Measurements from ENCODE around the gene KLHL12.
"Not testable (repeated sequence)": the region's sequence is repeated elsewhere in the genome, so short reads cannot be mapped to it uniquely, and the experiment has no call there.

The KLHL12 gene

GRCh38 chr1:202951437-202951836 lies 24.4 kb upstream of the KLHL12 start:
- DNase-seq (ENCODE audit: low read depth), result no peak

DNA sequence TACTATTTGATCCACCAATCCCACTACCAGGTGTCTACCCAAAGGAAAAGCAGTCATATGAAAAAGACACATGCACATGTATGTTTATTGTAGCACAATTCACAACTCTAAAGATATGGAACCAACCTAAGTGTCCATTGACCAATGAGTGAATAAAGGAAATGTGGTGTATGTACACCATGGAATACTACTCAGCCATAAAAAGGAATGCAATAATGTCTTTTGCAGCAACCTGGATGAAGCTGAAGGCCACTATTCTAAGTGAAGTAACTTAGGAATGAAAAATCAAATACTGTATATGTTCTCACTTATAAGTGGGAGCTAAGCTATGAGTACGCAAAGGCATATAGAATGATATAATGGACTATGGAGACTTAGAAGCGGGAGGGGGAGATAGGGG lies 18.4 kb upstream of the KLHL12 start:
- no peak for DNase-seq (ENCODE audit: low read depth)

- no peak for DNase-seq (ENCODE audit: low read depth)
Measured at GRCh38 chr1:202944438-202944921, 17.4 kb upstream of the KLHL12 start.

DNA sequence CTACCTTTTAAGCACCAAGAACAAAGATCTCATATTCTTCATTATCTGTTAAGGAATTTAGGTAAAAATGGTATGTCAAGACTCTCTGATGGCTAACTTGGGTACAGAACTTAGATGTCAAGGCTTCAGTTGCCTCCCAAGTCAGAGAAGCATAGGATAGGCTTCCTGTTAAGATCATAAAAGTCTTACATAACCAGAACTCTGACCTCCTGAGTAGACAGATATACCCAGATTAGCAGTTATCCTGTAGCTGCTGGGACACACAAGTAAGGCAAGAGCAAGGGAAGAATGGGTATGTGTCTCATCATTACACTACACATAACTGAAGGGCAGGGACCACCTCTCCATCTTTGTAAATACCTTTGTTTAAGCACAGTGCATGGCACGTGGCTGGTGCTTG lies 15.4 kb upstream of the KLHL12 start:
- DNase-seq (ENCODE audit: low read depth), result no peak

GRCh38 chr1:202941372-202941771 lies 14.3 kb upstream of the KLHL12 start:
- DNase-seq (ENCODE audit: low read depth), result no peak

DNA sequence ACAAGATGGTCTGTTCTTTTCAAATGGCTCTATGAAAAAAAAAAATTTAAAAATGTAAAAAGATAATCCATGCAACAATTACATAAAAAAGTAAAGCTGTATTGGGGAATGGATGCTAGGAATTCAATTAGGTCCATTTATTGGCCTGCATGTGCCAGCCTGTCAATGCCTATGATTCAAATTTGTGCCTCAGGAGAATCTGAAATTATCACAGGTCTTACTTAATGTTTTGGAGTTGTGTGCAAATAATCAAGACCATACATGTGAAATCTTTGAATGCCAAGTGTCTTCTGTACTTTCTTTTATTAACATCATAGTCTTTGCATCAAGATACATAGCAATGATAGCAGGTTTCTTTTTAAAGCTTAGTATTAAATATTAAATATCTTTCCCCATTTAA lies 13.5 kb upstream of the KLHL12 start:
- no peak for DNase-seq (ENCODE audit: low read depth)

- DNase-seq (ENCODE audit: low read depth), result no peak
Measured at GRCh38 chr1:202938287-202938925, 11.4 kb upstream of the KLHL12 start.

DNA sequence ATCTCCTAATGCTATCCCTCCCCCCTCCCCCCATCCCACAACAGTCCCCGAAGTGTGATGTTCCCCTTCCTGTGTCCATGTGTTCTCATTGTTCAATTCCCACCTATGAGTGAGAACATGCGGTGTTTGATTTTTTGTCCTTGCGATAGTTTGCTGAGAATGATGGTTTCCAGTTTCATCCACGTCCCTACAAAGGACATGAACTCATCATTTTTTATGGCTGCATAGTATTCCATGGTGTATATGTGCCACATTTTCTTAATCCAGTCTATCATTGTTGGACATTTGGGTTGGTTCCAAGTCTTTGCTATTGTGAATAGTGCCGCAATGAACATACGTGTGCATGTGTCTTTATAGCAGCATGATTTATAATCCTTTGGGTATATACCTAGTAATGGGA lies 9.4 kb upstream of the KLHL12 start:
- not testable (repeated sequence) for DNase-seq (ENCODE audit: low read depth)

DNA sequence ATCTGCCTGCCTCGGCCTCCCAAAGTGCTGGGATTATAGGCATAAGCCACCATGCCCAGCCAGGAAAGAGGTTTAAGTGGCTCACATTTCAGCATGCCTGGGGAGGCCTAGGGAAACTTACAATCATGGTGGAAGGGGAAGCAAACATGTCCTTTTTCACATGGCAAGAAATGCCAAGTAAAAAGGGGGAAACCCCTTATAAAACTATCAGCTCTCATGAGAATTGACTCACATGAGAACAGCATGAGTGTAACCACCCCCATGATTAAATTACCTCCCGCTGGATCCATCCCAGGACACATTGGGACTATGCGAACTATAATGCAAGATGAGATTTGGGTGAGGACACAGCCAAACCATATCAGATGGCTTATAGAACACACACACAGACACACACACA lies 8.8 kb upstream of the KLHL12 start:
- no peak for DNase-seq (ENCODE audit: low read depth)

DNA sequence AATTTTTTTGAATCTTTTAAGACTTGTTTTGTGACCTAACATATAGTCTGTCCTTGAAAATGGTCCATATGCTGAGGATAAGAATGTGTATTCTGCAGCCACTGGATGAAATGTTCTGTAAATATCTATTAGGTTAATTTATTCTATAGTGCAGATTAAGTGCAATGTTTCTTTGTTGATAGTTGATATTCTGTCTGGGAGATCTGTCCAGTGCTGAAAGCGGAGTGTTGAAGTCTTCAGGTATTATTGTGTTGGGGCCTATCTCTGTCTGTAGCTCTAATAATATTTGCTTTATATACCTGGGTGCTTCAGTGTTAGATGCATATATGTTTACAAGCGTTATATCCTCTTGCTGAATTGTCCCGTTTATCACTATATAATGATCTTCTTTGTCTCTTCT lies 7.7 kb upstream of the KLHL12 start:
- DNase-seq (ENCODE audit: low read depth), result no peak

- no peak for DNase-seq (ENCODE audit: low read depth)
Measured at GRCh38 chr1:202932476-202932875, 5.4 kb upstream of the KLHL12 start.

- DNase-seq (ENCODE audit: low read depth), result no peak
Measured at GRCh38 chr1:202923533-202923932, 3.5 kb downstream of the KLHL12 start.

DNA sequence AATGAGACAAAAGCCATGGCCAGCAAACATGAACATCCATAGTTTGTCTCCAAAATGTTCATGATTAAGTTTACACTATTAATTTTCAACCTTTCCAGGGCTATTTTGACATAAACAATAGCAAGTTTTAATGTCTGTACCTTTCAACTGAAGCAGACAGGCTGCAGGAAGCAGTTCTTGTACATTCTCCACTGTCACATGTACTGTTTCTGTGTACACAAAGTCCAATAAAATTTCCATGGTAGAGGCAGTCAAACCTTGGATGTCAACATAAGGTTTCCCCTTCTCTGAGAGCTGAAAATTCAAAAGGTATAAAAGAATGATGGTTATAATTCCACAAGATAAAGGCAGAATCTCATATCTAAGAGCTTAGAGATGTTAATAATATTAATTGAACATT lies 7.4 kb downstream of the KLHL12 start:
- DNase-seq (ENCODE audit: low read depth), result no peak

- DNase-seq (ENCODE audit: low read depth), result no peak
Measured at GRCh38 chr1:202915146-202915545, 11.9 kb downstream of the KLHL12 start.

DNA sequence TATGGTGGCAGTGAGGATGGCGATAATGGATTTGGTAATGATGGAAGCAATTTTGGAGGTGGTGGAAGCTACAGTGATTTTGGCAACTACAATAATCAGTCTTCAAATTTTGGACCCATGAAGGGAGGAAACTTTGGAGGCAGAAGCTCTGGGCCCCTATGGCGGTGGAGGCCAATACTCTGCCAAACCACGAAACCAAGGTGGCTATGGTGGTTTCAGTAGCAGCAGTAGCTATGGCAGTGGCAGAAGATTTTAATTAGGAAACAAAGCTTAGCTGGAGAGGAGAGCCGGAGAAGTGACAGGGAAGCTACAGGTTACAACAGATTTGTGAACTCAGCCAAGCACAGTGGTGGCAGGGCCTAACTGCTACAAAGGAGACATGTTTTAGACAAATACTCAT lies 14.6 kb downstream of the KLHL12 start:
- not testable (repeated sequence) for DNase-seq (ENCODE audit: low read depth)

- DNase-seq (ENCODE audit: low read depth), result no peak
Measured at GRCh38 chr1:202909494-202909893, 17.5 kb downstream of the KLHL12 start.

DNA sequence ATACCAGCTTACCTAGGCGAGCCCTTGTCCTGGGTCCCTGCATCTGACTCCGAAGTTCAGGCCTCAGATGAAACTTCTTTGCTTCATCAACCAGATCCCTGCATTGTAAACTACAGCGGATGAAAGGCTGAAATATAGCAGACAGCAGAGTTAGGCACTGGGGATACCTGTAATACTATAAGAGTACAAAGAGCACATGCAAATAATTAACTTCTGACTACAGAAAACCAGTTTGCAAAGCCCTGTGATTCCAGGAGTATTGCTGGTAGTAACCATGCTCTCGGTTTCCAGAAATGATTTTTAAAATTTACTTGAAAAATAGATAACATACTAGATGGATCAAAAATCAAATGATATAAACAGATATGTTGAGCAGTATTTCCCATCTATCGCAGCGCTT lies 18.0 kb downstream of the KLHL12 start:
- DNase-seq (ENCODE audit: low read depth), result no peak

GRCh38 chr1:202905331-202905730 lies 21.7 kb downstream of the KLHL12 start:
- DNase-seq (ENCODE audit: low read depth), result no peak

GRCh38 chr1:202903808-202904207 lies 23.2 kb downstream of the KLHL12 start:
- DNase-seq (ENCODE audit: low read depth), result not testable (repeated sequence)

DNA sequence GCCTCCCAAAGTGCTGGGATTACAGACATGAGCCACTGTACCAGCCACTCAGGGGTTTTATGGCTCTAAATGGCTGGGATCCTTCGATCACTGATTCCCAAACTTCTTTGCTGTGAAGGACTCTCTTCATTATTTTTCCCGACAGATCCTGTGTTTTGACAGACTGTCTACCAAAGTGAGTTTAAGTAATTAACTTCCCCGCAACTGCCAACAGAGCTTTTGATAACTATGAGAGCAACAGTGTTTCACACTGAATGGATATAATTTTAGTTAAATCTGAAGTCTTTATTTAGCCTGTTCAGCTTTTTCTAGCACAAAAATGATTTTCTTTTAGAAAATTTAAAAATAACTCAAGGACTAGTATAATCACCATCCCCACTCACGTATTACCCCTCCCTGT lies 25.5 kb downstream of the KLHL12 start:
- DNase-seq (ENCODE audit: low read depth), result no peak

DNA sequence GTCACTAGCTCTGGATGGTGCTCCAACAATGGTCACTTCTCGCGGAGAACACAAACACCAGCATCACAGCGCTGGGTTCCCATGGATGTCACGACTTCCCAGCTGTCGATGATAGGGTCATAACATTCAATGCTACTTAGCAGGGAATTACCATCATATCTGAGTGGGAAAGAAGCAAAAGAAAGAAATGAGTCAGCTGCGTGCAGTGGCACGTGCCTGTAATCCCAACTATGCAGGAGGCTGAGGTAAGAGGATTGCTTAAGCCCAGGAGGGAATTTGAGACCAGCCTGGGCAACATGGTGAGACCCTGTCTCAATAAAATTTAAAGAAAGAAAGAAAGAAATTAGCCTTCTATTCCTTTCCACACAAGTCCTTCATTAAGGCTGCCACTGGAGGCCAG lies 34.5 kb downstream of the KLHL12 start:
- DNase-seq (ENCODE audit: low read depth), result no peak

DNA sequence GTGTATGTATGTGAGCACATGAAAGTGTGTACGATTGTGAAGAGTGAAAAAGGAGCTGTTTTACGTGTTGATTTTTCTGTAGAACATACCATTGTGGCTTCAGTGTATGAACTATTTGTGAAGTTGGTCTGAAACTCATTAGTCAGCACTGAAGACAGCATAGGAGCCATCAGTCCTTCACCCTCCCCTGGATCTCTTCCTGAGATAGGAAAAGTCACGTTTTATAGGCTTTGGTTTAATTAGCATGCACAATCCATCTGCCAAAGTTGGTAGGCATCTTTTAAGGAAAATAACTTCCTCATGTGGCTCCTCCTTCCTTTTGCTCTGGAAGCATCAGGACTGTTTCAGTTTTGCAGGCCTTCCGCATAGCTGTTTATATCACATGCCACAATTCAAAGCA lies 36.6 kb downstream of the KLHL12 start:
- no peak for DNase-seq (ENCODE audit: low read depth)

DNA sequence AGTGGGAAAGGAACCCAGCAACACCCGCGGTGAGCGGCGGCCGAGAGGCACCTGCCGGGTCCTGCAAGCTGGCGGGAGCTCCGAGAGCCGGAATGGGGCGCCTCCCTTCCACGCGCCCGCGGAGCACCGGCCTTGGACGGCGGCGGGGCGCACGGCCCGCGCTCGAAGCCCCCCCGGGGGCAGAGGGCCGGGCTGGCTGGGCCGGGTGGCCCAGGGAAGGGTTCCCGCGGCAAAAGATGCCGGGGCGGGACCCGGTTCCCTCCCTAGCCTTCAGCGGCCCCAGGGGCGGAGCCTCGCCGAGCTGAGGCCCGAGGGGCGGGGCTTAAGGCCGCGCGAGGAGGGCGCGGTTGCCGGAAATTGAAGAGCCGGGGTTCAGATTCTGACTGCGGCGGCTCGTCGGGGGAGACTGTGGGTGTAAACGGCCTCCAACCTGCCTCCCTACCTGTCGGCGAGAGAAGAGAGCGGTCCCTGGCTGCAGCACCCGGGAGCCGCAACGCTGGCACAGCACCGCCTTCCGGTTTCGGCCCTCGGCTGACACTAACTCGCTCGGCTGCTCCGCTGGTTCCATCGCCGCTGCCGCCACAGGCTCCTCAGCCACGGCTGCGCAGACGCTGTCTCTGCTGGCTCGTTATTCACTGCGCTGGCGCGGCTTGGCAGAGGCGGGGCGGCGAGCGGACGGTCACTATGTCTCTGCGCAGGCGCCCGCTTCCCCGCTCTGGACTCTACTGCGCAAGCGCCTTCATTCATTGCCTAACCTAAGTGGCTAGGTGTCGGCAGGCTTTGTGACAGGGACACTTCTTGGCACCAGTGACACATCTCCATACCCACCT lies 38.3 kb downstream of the KLHL12 start, which contains the start of gene RABIF:
TSS of gene RABIF (minus strand) at position 619 of the 830 bp plus-strand sequence. CDS start at position 568, 51 bp downstream.
- peak; percentile 95 for DNase-seq (ENCODE audit: low read depth)

GRCh38 chr1:202888221-202888530 lies 38.9 kb downstream of the KLHL12 start:
- peak; percentile 71 for DNase-seq (ENCODE audit: low read depth)
